ENCODE measurements around the gene STK32C. TPM values are rescaled to one million over a fixed set of nuclear protein-coding genes. Genes with fewer than 3 reads are reported as not detected.
A peak's percentile ranks its signal among the peaks of the same experiment; 100 is the strongest.
"Not testable (repeated sequence)": the region's sequence is repeated elsewhere in the genome, so short reads cannot be mapped to it uniquely, and the experiment has no call there.

STK32C gene
- polyA plus RNA-seq, 2 of the 4 experiments (the other 2 are of a cell fraction): 29.9 to 43.6 TPM

- Histone ChIP-seq H3K27ac (peak overlapping the region in 1 of 2 experiments; percentile 80; a peak in 2 of 6 replicates), H3K4me2 (no peak overlapping the region), H3K4me3 (no peak overlapping the region), H3K4me1 (peaks cover 6% of the 10 kb centered on the region; the same call in 2 of the 3 replicates), H3K9me3 (peaks cover 7% of the 10 kb centered on the region; the same call in 2 of the 3 replicates)
- ATAC-seq (peak; percentile 4 to 23; a peak in 1 of 6 replicates), DNase-seq (ENCODE audit: low read depth in 1 of 2, low spot score in 1 of 2) (no peak), FAIRE-seq (no peak)
- ChIA-PET CTCF (interaction anchor here (0.8 to 3.1 kb wide), 16 partner anchors 9 to 165 kb away, joined by 3 to 49 read pairs (median 4); no protein-coding TSS in a partner anchor), POLR2A (no interaction called here)
- no peak for TF ChIP-seq SREBF2 (IDR thresholded peaks at IDR 0.05)
- TF ChIP-seq TP53 (CRISPR knock-in tag; IDR thresholded peaks at IDR 0.05): no peak
- TF ChIP-seq ZSCAN20 (CRISPR knock-in tag; IDR thresholded peaks at IDR 0.05): no peak
- TF ChIP-seq ESRRA (IDR thresholded peaks at IDR 0.05; ENCODE audit: borderline replicate concordance, low read length): no peak
- no peak for TF ChIP-seq ZC3H11A (IDR thresholded peaks at IDR 0.05)
- no peak for TF ChIP-seq RCOR1 (IDR thresholded peaks at IDR 0.05; ENCODE audit: low read depth, low read length)
- no peak for TF ChIP-seq BCL3 (IDR thresholded peaks at IDR 0.05)
- TF ChIP-seq ATOH8 (CRISPR knock-in tag; IDR thresholded peaks at IDR 0.05; ENCODE audit: low read depth): no peak
- no peak for TF ChIP-seq PHF8 (IDR thresholded peaks at IDR 0.05; ENCODE audit: borderline replicate concordance, low read depth)
- TF ChIP-seq MAZ (IDR thresholded peaks at IDR 0.05; ENCODE audit: borderline replicate concordance, low read depth, low read length): no peak
- no peak for TF ChIP-seq EHMT2 (IDR thresholded peaks at IDR 0.05; ENCODE audit: low read depth)
- TF ChIP-seq FOSL2 (IDR thresholded peaks at IDR 0.05): no peak
- TF ChIP-seq FOSL2 (CRISPR knock-in tag; IDR thresholded peaks at IDR 0.05): no peak
- TF ChIP-seq POLR2A (IDR thresholded peaks at IDR 0.05; ENCODE audit: low read length): no peak
- TF ChIP-seq MYC (IDR thresholded peaks at IDR 0.05; ENCODE audit: borderline replicate concordance, low read length): no peak
- TF ChIP-seq KDM5A (IDR thresholded peaks at IDR 0.05): no peak
- no peak for TF ChIP-seq CBX8 (IDR thresholded peaks at IDR 0.05)
- no peak for TF ChIP-seq ZNF302 (CRISPR knock-in tag; IDR thresholded peaks at IDR 0.05)
- TF ChIP-seq MAFK (IDR thresholded peaks at IDR 0.05; ENCODE audit: partially characterized antibody): no peak
- no peak for TF ChIP-seq PBX3 (IDR thresholded peaks at IDR 0.05)
- 84% methylated on average over 14 of the region's 21 CpGs for WGBS (ENCODE audit: missing lambda C conversion rate)
Measured at GRCh38 chr10:132222726-132223125, 85.0 kb downstream of the STK32C start.

- H3K4me3 ChIP-seq; FAIRE-seq; POLR2A ChIA-PET; H3K27ac ChIP-seq; DNase-seq (ENCODE audit: low read depth in 1 of 2, low spot score in 1 of 2); H3K4me1 ChIP-seq; H3K4me2 ChIP-seq; ATAC-seq: not testable (repeated sequence)
- peaks cover 23% of the 10 kb centered on the region for H3K9me3 ChIP-seq
- CTCF ChIA-PET: interaction anchor here (0.9 kb wide), 1 partner anchor 130 kb away, joined by 4 read pairs; no protein-coding TSS in a partner anchor
- WGBS (ENCODE audit: missing lambda C conversion rate): 78% methylated on average over 12 of the region's 18 CpGs
Measured at GRCh38 chr10:132220996-132221395, 86.8 kb downstream of the STK32C start.

GRCh38 chr10:132220061-132220460 is 87.7 kb downstream of the STK32C start:
- Histone ChIP-seq H3K4me3 (no peak overlapping the region), H3K9me3 (peaks cover 26% of the 10 kb centered on the region), H3K4me1 (peaks cover 6% of the 10 kb centered on the region; the same call in 2 of the 3 replicates), H3K4me2 (no peak overlapping the region), H3K27ac (no peak overlapping the region)
- DNase-seq (ENCODE audit: low read depth in 1 of 2, low spot score in 1 of 2) (no peak), ATAC-seq (no peak), FAIRE-seq (no peak)
- ChIA-PET CTCF (interaction anchor here (0.9 to 2.3 kb wide), 3 partner anchors 88 to 133 kb away, joined by 3 to 11 read pairs (median 4); partner anchors contain the start of gene STK32C), POLR2A (no interaction called here)
- no peak for TF ChIP-seq MAZ (IDR thresholded peaks at IDR 0.05; ENCODE audit: borderline replicate concordance, low read depth, low read length)
- no peak for TF ChIP-seq EHF (CRISPR knock-in tag; IDR thresholded peaks at IDR 0.05)
- no peak for TF ChIP-seq FOXS1 (CRISPR knock-in tag; IDR thresholded peaks at IDR 0.05)
- TF ChIP-seq HOXB5 (CRISPR knock-in tag; IDR thresholded peaks at IDR 0.05): no peak
- TF ChIP-seq POLR2AphosphoS2 (conservative IDR thresholded peaks at IDR 0.05; ENCODE audit: low read length): no peak
- TF ChIP-seq JUNB (IDR thresholded peaks at IDR 0.05): no peak
- TF ChIP-seq HDAC2 (IDR thresholded peaks at IDR 0.05): no peak
- no peak for TF ChIP-seq HOXB13 (CRISPR knock-in tag; IDR thresholded peaks at IDR 0.05; ENCODE audit: low read depth)
- no peak for TF ChIP-seq RAD21 (conservative IDR thresholded peaks at IDR 0.05 in 1 of 2, IDR thresholded peaks at IDR 0.05 in 1 of 2)
- TF ChIP-seq CEBPB (IDR thresholded peaks at IDR 0.05): no peak
- TF ChIP-seq TFCP2L1 (CRISPR knock-in tag; IDR thresholded peaks at IDR 0.05): no peak
- WGBS (ENCODE audit: missing lambda C conversion rate): 90% methylated on average over 9 of the region's 9 CpGs

Data from A549 (cell line).